NCI-H1694 (cell line): ENCODE results near the gene CHAT.

Experiments used
- DNase-seq: peaks from one replicate; lab custom pipeline; 2025; lab: John Stamatoyannopoulos, UW

CHAT gene

GRCh38 chr10:49688920-49689319, 75.1 kb downstream of the CHAT start:
- no peak for DNase-seq

DNA sequence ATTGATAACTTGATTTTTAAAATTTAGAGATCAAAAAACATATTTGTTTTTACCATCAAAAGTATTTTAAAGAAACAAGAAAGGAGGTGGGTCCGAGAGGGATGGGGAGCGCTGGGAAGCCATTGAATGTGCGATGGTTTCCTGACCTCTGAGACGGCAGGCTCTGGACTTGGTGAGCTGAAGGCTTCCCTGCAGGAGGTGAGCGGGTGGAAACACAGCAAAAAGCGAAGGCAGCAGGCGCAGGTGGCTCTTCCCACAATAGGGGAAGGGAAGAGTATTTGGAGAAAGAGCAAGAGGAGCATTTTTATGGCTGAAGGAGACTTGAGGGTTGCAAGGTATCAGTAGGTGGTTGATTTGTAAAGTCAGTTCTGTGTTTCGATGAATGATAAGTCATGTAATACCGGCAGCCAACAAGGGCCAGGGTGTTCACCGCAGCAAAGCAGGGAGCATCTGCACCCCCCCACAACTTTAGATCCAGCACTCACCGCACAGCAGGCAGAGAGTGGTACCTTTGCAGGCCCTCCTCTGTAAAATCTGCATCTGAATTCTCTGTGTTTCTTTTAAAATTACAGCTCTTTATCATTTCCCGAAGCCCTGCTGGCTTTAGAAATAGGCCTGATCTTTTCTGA, 76.2 kb downstream of the CHAT start:
- DNase-seq = no peak

DNA sequence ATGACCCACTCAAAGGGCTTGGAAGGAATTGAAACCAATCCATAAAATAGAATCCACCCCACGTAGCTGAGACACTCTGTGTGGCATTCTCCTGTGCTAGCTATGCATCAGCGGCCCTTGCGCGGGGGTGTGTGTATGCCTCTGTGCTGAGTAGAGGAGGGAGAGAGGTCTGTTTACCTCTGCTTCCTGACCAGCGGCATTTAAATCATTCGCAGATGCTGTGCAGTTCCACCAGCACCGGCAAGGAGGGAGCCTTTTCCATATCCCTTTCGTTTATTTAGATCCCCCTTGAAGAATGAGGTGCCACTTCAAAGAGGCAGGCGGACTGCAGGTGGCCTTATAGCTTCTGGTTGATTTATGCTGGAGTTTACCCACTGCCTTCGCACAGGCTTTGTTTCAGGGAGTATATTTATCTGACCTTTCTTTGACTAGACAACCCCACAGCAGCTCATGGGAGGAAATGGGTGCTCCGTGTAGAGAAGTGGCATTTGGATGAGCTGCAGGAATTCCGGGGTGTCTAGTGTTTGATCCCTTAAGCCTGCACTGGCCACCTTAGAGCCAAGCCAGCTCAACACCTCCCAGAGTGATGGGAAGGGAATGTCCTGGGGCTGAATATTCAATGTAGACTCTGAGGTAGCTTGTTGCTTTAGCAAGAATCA, 77.0 kb downstream of the CHAT start:
- DNase-seq = no peak

GRCh38 chr10:49691588-49691987, 77.8 kb downstream of the CHAT start:
- no peak for DNase-seq

DNA sequence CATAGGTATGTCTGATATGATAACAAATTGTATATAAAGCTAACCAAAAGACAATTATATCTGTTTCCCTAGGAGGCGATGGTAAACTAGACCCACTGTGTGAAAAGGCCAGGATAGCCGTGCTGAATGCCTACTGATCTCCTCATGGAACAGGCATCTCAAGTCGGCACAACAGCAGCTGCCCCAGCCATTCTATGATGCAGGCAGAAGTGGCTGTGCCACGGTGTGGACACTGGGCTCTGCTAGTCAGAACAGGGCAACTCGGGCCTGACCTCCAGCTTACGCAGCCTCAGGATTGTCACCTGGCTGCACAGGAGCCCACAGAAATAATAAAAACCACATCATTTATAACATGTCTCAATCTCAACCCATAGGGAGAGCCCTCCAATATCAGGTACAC, 80.6 kb downstream of the CHAT start:
- no peak for DNase-seq

DNA sequence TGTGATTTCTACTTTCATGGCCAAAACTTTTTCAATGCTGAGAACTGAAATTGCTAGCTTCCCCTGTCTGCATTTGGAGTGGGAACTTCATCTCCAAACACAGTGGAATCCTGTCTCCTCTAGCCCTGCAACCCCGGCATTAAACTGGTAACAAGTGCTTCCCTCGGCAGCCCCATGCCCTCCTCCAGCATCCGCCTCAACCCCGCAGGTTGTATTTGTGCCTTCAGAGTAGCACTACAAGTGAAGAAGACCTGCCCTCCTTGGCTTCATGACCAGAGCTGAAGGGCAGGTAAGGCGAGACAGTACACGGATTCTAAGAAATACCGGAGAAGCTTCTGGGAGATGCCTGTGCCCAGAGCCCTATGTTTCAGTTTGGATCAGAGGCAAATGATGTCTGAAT, 82.5 kb downstream of the CHAT start:
- no peak for DNase-seq

GRCh38 chr10:49698679-49699078, 84.8 kb downstream of the CHAT start:
- DNase-seq = no peak

GRCh38 chr10:49700211-49700610, 86.4 kb downstream of the CHAT start:
- DNase-seq = no peak

DNA sequence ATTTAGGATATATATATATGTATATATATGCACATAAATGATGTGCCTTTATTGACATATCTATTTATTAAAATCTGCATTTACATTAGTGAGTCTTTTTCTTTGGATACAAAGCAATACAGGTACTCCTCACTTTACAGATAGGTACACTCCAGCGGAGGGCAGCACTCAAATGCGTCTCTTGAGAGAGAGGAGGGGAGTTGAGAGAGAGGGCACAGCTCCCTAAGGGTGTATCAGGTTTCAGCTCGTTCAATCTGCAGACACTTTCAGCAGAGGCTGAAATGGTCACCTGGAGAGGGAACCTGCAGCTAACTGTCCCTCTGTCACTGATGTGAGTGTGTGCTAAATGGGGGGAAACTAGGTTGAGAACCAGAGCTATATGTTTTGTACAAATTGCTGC, 87.2 kb downstream of the CHAT start:
- no peak for DNase-seq

GRCh38 chr10:49707585-49707984, 93.7 kb downstream of the CHAT start:
- no peak for DNase-seq

DNA sequence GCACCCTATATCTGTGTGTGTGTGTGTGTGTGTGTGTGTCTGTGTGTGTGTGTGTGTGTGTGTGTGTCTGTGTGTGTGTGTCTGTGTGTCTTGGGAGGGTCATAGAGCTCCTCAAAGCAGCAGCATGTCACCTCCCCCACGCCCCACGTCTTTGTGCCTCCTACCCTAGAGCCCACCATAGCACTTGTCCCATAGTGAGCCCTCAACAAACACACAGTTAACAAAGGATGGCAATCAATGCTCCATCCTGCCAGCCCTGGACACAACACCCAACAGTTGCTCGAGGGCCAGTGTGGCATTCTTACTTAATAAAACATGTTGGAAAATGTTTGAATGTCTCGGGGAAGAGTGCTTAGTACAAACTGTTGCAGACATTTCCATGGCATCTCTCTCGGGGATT, 96.1 kb downstream of the CHAT start:
- DNase-seq = no peak

DNA sequence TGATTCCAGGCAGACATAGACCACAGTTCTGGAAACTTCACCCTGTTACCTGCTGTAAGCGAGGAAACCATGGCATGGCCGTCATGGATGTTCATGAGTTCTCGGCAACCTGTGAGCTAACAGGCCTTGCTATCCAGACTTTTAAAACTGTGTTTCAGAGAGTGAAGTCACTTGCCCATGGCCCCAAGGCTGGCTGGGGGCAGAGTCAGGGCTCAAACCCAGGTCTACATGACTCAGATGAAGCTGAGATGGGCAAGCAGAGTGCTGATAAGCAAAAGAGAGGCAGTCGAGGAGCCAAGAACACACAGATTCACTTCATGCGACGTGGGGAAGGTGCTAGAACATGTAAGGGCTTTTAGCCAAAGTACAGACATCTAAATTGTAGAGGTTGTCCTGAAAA, 97.1 kb downstream of the CHAT start:
- no peak for DNase-seq

- no peak for DNase-seq
Observed at GRCh38 chr10:49711481-49711880, 97.6 kb downstream of the CHAT start.

GRCh38 chr10:49713266-49713665, 99.4 kb downstream of the CHAT start:
- DNase-seq = no peak
